ENCODE measurements around the gene MAP3K2. TPM values are rescaled to one million over a fixed set of nuclear protein-coding genes. Genes with fewer than 3 reads are reported as not detected.

The MAP3K2 gene
- total and polyA plus RNA-seq, 9 donors = 10.8 to 28.4 (median 16.2) TPM

DNA sequence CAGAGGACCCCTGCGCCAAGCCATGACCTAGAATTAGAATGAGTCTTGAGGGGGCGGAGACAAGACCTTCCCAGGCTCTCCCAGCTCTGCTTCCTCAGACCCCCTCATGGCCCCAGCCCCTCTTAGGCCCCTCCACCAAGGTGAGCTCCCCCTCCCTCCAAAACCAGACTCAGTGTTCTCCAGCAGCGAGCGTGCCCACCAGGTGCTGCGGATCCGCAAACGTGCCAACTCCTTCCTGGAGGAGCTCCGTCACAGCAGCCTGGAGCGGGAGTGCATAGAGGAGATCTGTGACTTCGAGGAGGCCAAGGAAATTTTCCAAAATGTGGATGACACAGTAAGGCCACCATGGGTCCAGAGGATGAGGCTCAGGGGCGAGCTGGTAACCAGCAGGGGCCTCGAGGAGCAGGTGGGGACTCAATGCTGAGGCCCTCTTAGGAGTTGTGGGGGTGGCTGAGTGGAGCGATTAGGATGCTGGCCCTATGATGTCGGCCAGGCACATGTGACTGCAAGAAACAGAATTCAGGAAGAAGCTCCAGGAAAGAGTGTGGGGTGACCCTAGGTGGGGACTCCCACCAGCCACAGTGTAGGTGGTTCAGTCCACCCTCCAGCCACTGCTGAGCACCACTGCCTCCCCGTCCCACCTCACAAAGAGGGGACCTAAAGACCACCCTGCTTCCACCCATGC is 33.5 kb upstream of the MAP3K2 start:
- Histone ChIP-seq H3K36me3 (ENCODE audit: control insufficient read depth, insufficient read depth, low read length) (no peaks in the 10 kb centered on the region), H3K27ac (ENCODE audit: low read length) (no peak overlapping the region), H3K27me3 (ENCODE audit: control insufficient read depth, insufficient read depth, low read length) (peaks cover 54% of the 10 kb centered on the region), H3K4me1 (ENCODE audit: control insufficient read depth, insufficient read depth, low read length) (peaks cover 23% of the 10 kb centered on the region), H3K9me3 (replicated peaks; ENCODE audit: control insufficient read depth, low read depth, low read length) (no peaks in the 10 kb centered on the region), H3K4me3 (ENCODE audit: low read length) (no peak overlapping the region)
- no peak for DNase-seq
- 74% methylated on average over 13 of the region's 15 CpGs for WGBS (ENCODE audit: insufficient coverage)

DNA sequence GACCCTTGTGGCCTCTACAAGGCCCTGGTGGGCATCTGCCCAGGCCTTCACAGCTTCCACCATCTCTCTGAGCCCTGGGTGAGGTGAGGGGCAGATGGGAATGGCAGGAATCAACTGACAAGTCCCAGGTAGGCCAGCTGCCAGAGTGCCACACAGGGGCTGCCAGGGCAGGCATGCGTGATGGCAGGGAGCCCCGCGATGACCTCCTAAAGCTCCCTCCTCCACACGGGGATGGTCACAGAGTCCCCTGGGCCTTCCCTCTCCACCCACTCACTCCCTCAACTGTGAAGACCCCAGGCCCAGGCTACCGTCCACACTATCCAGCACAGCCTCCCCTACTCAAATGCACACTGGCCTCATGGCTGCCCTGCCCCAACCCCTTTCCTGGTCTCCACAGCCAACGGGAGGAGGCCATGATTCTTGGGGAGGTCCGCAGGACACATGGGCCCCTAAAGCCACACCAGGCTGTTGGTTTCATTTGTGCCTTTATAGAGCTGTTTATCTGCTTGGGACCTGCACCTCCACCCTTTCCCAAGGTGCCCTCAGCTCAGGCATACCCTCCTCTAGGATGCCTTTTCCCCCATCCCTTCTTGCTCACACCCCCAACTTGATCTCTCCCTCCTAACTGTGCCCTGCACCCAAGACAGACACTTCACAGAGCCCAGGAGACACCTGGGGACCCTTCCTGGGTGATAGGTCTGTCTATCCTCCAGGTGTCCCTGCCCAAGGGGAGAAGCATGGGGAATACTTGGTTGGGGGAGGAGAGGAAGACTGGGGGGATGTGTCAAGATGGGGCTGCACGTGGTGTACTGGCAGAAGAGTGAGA is 32.5 kb upstream of the MAP3K2 start:
- 67% methylated on average over 7 of the region's 8 CpGs for WGBS (ENCODE audit: insufficient coverage)
- Histone ChIP-seq H3K4me3 (ENCODE audit: low read length) (no peak overlapping the region), H3K9me3 (replicated peaks; ENCODE audit: control insufficient read depth, low read depth, low read length) (no peaks in the 10 kb centered on the region), H3K27ac (ENCODE audit: low read length) (no peak overlapping the region), H3K27me3 (ENCODE audit: control insufficient read depth, insufficient read depth, low read length) (peaks cover 61% of the 10 kb centered on the region), H3K36me3 (ENCODE audit: control insufficient read depth, insufficient read depth, low read length) (no peaks in the 10 kb centered on the region), H3K4me1 (ENCODE audit: control insufficient read depth, insufficient read depth, low read length) (peaks cover 30% of the 10 kb centered on the region)
- no peak for DNase-seq

DNA sequence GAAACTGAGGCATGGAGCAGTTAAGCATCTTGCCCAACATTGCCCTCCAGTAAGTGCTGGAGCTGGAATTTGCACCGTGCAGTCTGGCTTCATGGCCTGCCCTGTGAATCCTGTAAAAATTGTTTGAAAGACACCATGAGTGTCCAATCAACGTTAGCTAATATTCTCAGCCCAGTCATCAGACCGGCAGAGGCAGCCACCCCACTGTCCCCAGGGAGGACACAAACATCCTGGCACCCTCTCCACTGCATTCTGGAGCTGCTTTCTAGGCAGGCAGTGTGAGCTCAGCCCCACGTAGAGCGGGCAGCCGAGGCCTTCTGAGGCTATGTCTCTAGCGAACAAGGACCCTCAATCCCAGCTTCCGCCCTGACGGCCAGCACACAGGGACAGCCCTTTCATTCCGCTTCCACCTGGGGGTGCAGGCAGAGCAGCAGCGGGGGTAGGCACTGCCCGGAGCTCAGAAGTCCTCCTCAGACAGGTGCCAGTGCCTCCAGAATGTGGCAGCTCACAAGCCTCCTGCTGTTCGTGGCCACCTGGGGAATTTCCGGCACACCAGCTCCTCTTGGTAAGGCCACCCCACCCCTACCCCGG is 31.8 kb upstream of the MAP3K2 start:
- Histone ChIP-seq H3K27me3 (ENCODE audit: control insufficient read depth, insufficient read depth, low read length) (peaks cover 56% of the 10 kb centered on the region), H3K36me3 (ENCODE audit: control insufficient read depth, insufficient read depth, low read length) (no peaks in the 10 kb centered on the region), H3K4me3 (ENCODE audit: low read length) (no peak overlapping the region), H3K4me1 (ENCODE audit: control insufficient read depth, insufficient read depth, low read length) (peaks cover 33% of the 10 kb centered on the region), H3K9me3 (replicated peaks; ENCODE audit: control insufficient read depth, low read depth, low read length) (no peaks in the 10 kb centered on the region), H3K27ac (ENCODE audit: low read length) (no peak overlapping the region)
- 82% methylated on average over 12 of the region's 15 CpGs for WGBS (ENCODE audit: insufficient coverage)
- no peak for DNase-seq

DNA sequence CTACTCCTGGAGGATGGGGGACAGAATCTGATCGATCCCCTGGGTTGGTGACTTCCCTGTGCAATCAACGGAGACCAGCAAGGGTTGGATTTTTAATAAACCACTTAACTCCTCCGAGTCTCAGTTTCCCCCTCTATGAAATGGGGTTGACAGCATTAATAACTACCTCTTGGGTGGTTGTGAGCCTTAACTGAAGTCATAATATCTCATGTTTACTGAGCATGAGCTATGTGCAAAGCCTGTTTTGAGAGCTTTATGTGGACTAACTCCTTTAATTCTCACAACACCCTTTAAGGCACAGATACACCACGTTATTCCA is 31.3 kb upstream of the MAP3K2 start:
- no peak overlapping the region for H3K27ac ChIP-seq (ENCODE audit: low read length)
- H3K4me3 ChIP-seq (ENCODE audit: low read length) = no peak overlapping the region
- 78% methylated on average over 1 of the region's 4 CpGs for WGBS (ENCODE audit: insufficient coverage)
- no peaks in the 10 kb centered on the region for H3K36me3 ChIP-seq (ENCODE audit: control insufficient read depth, insufficient read depth, low read length)
- peaks cover 51% of the 10 kb centered on the region for H3K27me3 ChIP-seq (ENCODE audit: control insufficient read depth, insufficient read depth, low read length)
- no peak for DNase-seq
- peaks cover 33% of the 10 kb centered on the region for H3K4me1 ChIP-seq (ENCODE audit: control insufficient read depth, insufficient read depth, low read length)
- H3K9me3 ChIP-seq (replicated peaks; ENCODE audit: control insufficient read depth, low read depth, low read length) = no peaks in the 10 kb centered on the region

DNA sequence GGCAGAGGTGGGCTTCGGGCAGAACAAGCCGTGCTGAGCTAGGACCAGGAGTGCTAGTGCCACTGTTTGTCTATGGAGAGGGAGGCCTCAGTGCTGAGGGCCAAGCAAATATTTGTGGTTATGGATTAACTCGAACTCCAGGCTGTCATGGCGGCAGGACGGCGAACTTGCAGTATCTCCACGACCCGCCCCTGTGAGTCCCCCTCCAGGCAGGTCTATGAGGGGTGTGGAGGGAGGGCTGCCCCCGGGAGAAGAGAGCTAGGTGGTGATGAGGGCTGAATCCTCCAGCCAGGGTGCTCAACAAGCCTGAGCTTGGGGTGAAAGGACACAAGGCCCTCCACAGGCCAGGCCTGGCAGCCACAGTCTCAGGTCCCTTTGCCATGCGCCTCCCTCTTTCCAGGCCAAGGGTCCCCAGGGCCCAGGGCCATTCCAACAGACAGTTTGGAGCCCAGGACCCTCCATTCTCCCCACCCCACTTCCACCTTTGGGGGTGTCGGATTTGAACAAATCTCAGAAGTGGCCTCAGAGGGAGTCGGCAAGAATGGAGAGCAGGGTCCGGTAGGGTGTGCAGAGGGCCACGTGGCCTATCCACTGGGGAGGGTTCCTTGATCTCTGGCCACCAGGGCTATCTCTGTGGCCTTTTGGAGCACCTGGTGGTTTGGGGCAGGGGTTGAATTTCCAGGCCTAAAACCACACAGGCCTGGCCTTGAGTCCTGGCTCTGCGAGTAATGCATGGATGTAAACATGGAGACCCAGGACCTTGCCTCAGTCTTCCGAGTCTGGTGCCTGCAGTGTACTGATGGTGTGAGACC is 30.7 kb upstream of the MAP3K2 start, which contains the start of gene PROC:
Gene PROC, plus strand, starts transcription at position 128 of the 812 bp plus-strand sequence. CDS start 1,516 bp downstream, outside the sequence.
- no peaks in the 10 kb centered on the region for H3K36me3 ChIP-seq (ENCODE audit: control insufficient read depth, insufficient read depth, low read length)
- no peak for DNase-seq
- no peak within 1 kb of the TSS for H3K4me3 ChIP-seq (ENCODE audit: low read length)
- no peaks in the 10 kb centered on the region for H3K9me3 ChIP-seq (replicated peaks; ENCODE audit: control insufficient read depth, low read depth, low read length)
- peaks cover 30% of the 10 kb centered on the region for H3K4me1 ChIP-seq (ENCODE audit: control insufficient read depth, insufficient read depth, low read length)
- no peak within 1 kb of the TSS for H3K27ac ChIP-seq (ENCODE audit: low read length)
- peaks cover 48% of the 10 kb centered on the region for H3K27me3 ChIP-seq (ENCODE audit: control insufficient read depth, insufficient read depth, low read length)
- WGBS (ENCODE audit: insufficient coverage) = 84% methylated on average over 13 of the region's 16 CpGs

DNA sequence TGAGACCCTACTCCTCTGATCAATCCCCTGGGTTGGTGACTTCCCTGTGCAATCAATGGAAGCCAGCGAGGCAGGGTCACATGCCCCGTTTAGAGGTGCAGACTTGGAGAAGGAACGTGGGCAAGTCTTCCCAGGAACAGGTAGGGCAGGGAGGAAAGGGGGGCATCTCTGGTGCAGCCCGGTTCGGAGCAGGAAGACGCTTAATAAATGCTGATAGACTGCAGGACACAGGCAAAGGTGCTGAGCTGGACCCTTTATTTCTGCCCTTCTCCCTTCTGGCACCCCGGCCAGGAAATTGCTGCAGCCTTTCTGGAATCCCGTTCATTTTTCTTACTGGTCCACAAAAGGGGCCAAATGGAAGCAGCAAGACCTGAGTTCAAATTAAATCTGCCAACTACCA is 29.6 kb upstream of the MAP3K2 start:
- H3K9me3 ChIP-seq (replicated peaks; ENCODE audit: control insufficient read depth, low read depth, low read length) = no peaks in the 10 kb centered on the region
- H3K4me1 ChIP-seq (ENCODE audit: control insufficient read depth, insufficient read depth, low read length) = peaks cover 19% of the 10 kb centered on the region
- no peak overlapping the region for H3K4me3 ChIP-seq (ENCODE audit: low read length)
- no peak for DNase-seq
- H3K27me3 ChIP-seq (ENCODE audit: control insufficient read depth, insufficient read depth, low read length) = peaks cover 38% of the 10 kb centered on the region
- H3K36me3 ChIP-seq (ENCODE audit: control insufficient read depth, insufficient read depth, low read length) = no peaks in the 10 kb centered on the region
- 67% methylated on average over 7 of the region's 8 CpGs for WGBS (ENCODE audit: insufficient coverage)
- H3K27ac ChIP-seq (ENCODE audit: low read length) = no peak overlapping the region

DNA sequence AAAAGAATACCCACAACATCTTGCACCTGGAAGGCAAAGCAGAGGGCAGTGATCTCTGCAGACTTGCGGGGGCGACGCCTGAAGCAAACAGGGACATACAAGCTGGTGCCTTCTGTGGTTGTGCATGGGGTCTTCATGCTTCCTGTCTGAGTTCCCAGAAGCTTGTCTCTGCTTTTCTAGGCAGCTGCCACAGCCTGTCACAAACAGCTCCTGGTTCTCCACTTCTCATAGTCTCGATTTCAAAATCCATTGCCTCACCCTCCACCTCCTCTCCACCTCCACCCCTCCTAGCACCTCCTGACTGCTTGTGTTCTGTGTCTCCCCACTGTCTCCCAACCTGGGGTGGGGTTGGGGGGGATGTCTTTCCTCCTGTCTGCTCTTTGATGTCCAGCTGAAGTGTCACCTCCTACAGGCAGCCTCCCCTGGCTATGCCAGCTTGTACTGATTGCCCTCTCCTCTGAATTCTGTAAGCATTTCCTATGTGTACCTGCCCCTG is 28.8 kb upstream of the MAP3K2 start:
- no peak overlapping the region for H3K27ac ChIP-seq (ENCODE audit: low read length)
- H3K4me3 ChIP-seq (ENCODE audit: low read length) = peak overlapping the region; percentile 48
- H3K36me3 ChIP-seq (ENCODE audit: control insufficient read depth, insufficient read depth, low read length) = no peaks in the 10 kb centered on the region
- H3K27me3 ChIP-seq (ENCODE audit: control insufficient read depth, insufficient read depth, low read length) = peaks cover 29% of the 10 kb centered on the region
- H3K9me3 ChIP-seq (replicated peaks; ENCODE audit: control insufficient read depth, low read depth, low read length) = no peaks in the 10 kb centered on the region
- H3K4me1 ChIP-seq (ENCODE audit: control insufficient read depth, insufficient read depth, low read length) = peaks cover 25% of the 10 kb centered on the region
- DNase-seq = no peak
- WGBS (ENCODE audit: insufficient coverage) = 27% methylated on average over 3 of the region's 4 CpGs

DNA sequence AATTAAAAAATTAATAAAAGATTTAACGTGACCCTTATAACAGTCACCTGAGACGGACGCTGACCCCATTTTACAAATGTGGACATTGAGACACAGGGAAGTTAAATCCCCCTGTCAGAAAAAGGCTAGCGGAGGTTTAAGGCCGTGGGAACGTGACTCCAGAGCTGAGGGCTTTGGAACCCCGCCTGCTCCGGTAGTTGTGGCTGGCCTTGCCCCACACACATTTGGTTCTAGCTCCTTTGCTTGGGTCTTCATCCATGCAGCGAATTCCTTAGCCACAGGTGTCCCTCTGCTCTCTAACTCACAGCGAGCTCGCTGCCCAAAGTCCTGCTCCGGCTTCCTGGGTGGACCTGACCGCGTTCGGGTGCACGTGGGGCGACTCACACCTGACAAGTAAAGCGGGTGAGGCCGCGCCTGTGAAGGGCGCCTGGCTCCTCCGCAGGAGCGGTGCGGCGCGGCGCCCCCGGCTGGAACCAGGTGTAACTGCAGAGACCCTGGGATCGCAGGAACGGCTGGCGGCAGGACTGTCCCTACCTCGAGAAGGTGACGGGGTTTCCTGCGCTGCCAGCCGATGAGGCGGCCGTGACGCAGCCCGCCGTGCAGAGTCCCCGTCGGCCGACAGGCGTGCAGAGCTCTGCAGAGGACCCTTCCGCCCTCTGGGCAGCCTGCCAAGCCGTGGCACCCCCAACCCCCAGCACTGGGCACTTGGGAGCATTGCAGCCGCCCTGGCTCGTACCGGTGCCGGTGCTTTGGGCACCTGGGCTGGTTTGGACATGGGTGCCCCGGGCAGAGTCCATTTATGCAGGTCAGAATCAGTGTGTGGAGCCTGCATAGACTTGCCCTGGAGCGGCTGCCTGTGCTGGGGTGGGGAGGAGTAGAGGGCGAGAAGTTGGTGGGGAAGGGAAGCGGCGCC is 28.1 kb upstream of the MAP3K2 start:
- Histone ChIP-seq H3K36me3 (ENCODE audit: control insufficient read depth, insufficient read depth, low read length) (no peaks in the 10 kb centered on the region), H3K4me1 (ENCODE audit: control insufficient read depth, insufficient read depth, low read length) (peaks cover 29% of the 10 kb centered on the region), H3K4me3 (ENCODE audit: low read length) (peak overlapping the region; percentile 48), H3K27ac (ENCODE audit: low read length) (no peak overlapping the region), H3K9me3 (replicated peaks; ENCODE audit: control insufficient read depth, low read depth, low read length) (no peaks in the 10 kb centered on the region), H3K27me3 (ENCODE audit: control insufficient read depth, insufficient read depth, low read length) (peaks cover 22% of the 10 kb centered on the region)
- 13% methylated on average over 47 of the region's 55 CpGs for WGBS (ENCODE audit: insufficient coverage)
- DNase-seq = no peak

All from muscle of leg (tissue), 11 donors.